H1 (cell line): ENCODE data around the gene NTRK2. TPM values are rescaled to one million over a fixed set of nuclear protein-coding genes. Genes with fewer than 3 reads are reported as not detected.

Experiments used
- CREB1 ChIP-seq: IDR thresholded peaks from 2 replicates; pipeline ENCODE4 v1.6.1; 2012; ENCODE audit warnings: inconsistent platforms
- EP300 ChIP-seq, 2 experiments: IDR thresholded peaks; 1 replicate in 1 of 2; 2 replicates in 1 of 2; pipeline ENCODE4 v1.6.1; 2011 to 2012; ENCODE audit warnings: low read depth in 2 of 2, low read length in 2 of 2, mild to moderate bottlenecking in 2 of 2, borderline replicate concordance in 1 of 2, inconsistent platforms in 1 of 2, moderate library complexity in 1 of 2
- GABPA ChIP-seq: IDR thresholded peaks from 2 replicates; pipeline ENCODE4 v1.6.1; 2011; ENCODE audit warnings: mild to moderate bottlenecking, low read length, moderate library complexity, borderline replicate concordance; ENCODE audit not compliant: insufficient read depth
- polyA plus RNA-seq, 7 experiments: library from polyadenylated mRNA; depleted of rRNA in 3 of 7; stranded (reverse) in 5 of 7; unstranded in 2 of 7; fragments of >200 nt in 5 of 7; fragments of 200-250 nt in 2 of 7; gene quantifications; 1 replicate in 5 of 7; 2 replicates in 1 of 7; 4 replicates in 1 of 7; pipeline versions ENCODE4 v1.2.1 to v1.2.3, GENCODE V29; 2011 to 2013; ENCODE audit warnings: missing spikeins in 2 of 7, mixed read lengths in 2 of 7
- total RNA-seq: library from RNA; stranded (reverse); fragmentation: NEBNext Ultra II Directional; extraction: Animal tissue kit (Norgen Biotek cat#: 25700); gene quantifications from 2 replicates; pipeline ENCODE4 v1.2.1, GENCODE V29; 2021

Gene NTRK2
- total and polyA plus RNA-seq, 2 of the 8 experiments (the other 6 are each of a cell fraction or from before 2014, with no cell fraction given), result 0.03 to 0.04 TPM

DNA sequence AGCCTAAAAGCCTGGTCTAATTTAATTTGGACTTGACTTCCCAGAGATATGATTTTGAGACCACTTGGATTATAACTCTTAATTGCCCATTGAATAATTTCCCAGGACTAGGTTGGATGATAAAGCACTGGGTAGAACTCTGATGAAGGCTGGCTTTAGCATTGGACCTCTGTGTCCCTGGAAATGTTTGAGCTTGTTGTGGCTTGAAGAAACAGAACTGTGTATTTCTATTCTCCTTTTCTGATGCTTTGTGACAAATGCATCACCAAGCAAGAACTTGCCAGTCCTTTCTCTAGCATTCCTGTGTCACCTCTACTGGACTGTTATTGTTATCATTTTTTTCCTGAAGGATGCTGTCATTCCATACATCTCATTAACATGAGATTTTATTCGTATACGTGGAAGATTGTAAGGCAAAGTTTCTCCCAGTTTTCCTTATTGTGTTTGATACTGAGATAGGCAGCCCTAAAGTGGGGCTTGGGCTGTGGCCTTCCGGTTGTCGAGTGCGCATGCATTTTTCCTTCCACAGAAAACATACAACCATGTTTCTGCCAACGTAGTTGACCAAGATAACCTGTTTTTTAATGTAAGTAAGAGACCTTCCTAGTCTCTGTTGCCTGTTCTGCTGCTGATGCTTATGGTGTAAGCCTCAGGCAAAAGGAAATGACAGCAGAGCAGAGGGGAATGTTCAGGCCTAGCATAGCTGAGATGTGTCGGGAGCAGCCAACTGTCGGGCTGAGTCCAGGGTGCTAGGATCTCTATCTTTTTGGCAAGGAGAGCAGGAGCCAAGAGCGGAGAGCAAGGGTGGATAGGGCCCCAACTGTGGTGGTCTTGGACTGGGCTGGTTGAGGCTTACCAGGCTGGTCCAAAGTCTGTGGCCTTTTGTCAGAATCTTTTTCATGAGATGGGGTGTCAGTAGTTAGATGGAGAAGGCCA lies 2.3 kb downstream of the NTRK2 start (continued):
- TF ChIP-seq EP300 (IDR thresholded peaks at IDR 0.05; ENCODE audit: borderline replicate concordance in 1 of 2, low read depth in 2 of 2, low read length in 2 of 2) (no peak), CREB1 (no peak), GABPA (no peak)
